ENCODE results near the gene RRP15.

DNA sequence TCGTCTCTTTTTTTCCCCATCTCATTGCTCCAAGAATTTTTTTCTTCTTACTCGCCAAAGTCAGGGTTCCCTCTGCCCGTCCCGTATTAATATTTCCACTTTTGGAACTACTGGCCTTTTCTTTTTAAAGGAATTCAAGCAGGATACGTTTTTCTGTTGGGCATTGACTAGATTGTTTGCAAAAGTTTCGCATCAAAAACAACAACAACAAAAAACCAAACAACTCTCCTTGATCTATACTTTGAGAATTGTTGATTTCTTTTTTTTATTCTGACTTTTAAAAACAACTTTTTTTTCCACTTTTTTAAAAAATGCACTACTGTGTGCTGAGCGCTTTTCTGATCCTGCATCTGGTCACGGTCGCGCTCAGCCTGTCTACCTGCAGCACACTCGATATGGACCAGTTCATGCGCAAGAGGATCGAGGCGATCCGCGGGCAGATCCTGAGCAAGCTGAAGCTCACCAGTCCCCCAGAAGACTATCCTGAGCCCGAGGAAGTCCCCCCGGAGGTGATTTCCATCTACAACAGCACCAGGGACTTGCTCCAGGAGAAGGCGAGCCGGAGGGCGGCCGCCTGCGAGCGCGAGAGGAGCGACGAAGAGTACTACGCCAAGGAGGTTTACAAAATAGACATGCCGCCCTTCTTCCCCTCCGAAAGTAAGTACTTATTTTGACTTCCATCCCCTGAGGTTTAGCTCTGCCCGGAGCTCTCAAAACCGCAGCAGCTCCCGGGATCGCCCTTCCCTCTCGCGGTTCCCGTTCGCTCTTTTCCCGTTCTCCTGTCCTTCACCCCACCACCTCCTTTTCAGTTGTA is 61.5 kb downstream of the RRP15 start:
- TF ChIP-seq, protein P1, sequence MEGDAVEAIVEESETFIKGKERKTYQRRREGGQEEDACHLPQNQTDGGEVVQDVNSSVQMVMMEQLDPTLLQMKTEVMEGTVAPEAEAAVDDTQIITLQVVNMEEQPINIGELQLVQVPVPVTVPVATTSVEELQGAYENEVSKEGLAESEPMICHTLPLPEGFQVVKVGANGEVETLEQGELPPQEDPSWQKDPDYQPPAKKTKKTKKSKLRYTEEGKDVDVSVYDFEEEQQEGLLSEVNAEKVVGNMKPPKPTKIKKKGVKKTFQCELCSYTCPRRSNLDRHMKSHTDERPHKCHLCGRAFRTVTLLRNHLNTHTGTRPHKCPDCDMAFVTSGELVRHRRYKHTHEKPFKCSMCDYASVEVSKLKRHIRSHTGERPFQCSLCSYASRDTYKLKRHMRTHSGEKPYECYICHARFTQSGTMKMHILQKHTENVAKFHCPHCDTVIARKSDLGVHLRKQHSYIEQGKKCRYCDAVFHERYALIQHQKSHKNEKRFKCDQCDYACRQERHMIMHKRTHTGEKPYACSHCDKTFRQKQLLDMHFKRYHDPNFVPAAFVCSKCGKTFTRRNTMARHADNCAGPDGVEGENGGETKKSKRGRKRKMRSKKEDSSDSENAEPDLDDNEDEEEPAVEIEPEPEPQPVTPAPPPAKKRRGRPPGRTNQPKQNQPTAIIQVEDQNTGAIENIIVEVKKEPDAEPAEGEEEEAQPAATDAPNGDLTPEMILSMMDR (IDR thresholded peaks at IDR 0.05; ENCODE audit: low read depth, low read length), result no peak
- no peak for TF ChIP-seq POLR2A (IDR thresholded peaks at IDR 0.05; ENCODE audit: extremely low read depth, insufficient read length)
- TF ChIP-seq, protein P2, sequence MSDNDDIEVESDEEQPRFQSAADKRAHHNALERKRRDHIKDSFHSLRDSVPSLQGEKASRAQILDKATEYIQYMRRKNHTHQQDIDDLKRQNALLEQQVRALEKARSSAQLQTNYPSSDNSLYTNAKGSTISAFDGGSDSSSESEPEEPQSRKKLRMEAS (IDR thresholded peaks at IDR 0.05; ENCODE audit: low read depth, low read length), result no peak

Data from NB4 (cell line).